H1 (cell line): ENCODE measurements around the gene ZNF700. TPM values are rescaled to one million over a fixed set of nuclear protein-coding genes. Genes with fewer than 3 reads are reported as not detected.

Experiments
- CTCF ChIA-PET: fragments of 300-600 bp; sonication (Branson Sonifier 250); formaldehyde crosslinking; loops from one replicate; lab custom pipeline; 2021; ENCODE audit not compliant: partially characterized antibody; lab: Charles Lee
- POLR2A ChIA-PET: fragments of 300-600 bp; sonication (Branson Sonifier 250); formaldehyde crosslinking; loops from one replicate; lab custom pipeline; 2021; ENCODE audit warnings: inconsistent platforms; ENCODE audit not compliant: partially characterized antibody; lab: Charles Lee
- DNase-seq, 2 experiments: peaks; one replicate each; pipeline versions ENCODE4 v3.0.0 to v3.0.0-alpha.2; 2010 to 2022; ENCODE audit warnings: low spot score in 2 of 2, low read depth in 1 of 2, mixed read lengths in 1 of 2
- FAIRE-seq: peaks from 2 replicates; lab custom pipeline; 2011; peaks lifted over from hg19 to GRCh38; lab: Jason Lieb, UNC
- H2AFZ ChIP-seq: 2 replicates; pipeline ENCODE4 v1.8.1; 2012; ENCODE audit warnings: low read length, inconsistent platforms
- H2AK5ac ChIP-seq: 2 replicates; pipeline ENCODE4 v1.6.1; 2013; ENCODE audit warnings: low read depth, low read length
- H2BK120ac ChIP-seq: replicated peaks from 2 replicates; pipeline ENCODE3; 2013; ENCODE audit warnings: low read depth, low read length, inconsistent platforms
- H2BK12ac ChIP-seq: 2 replicates; pipeline ENCODE4 v1.6.1; 2013; ENCODE audit warnings: low read depth, low read length
- H2BK15ac ChIP-seq: 2 replicates; pipeline ENCODE4 v1.6.1; 2013; ENCODE audit warnings: low read length
- H2BK20ac ChIP-seq: 2 replicates; pipeline ENCODE4 v1.6.1; 2013; ENCODE audit warnings: low read length
- H2BK5ac ChIP-seq: 2 replicates; pipeline ENCODE4 v1.6.1; 2013; ENCODE audit warnings: low read depth, low read length
- H3K14ac ChIP-seq: 2 replicates; pipeline ENCODE4 v1.6.1; 2013; ENCODE audit warnings: inconsistent platforms; ENCODE audit not compliant: insufficient read length
- H3K18ac ChIP-seq: 2 replicates; pipeline ENCODE4 v1.6.1; 2013; ENCODE audit warnings: low read length; ENCODE audit errors: extremely low read depth
- H3K23ac ChIP-seq: 2 replicates; pipeline ENCODE4 v1.6.1; 2013; ENCODE audit warnings: inconsistent platforms; ENCODE audit not compliant: insufficient read length
- H3K23me2 ChIP-seq: 2 replicates; pipeline ENCODE4 v1.6.1; 2013; ENCODE audit warnings: low read depth, low read length
- H3K27ac ChIP-seq: 2 replicates; pipeline ENCODE4 v1.6.1; 2011; ENCODE audit warnings: low read depth, low read length, inconsistent platforms
- H3K27me3 ChIP-seq, 4 experiments: replicated peaks in 1 of 4; 1 replicate in 1 of 4; 2 replicates in 3 of 4; pipeline versions ENCODE4 v1.6.1 to v1.8.1; 2011 to 2013; ENCODE audit warnings: low read length in 3 of 4, mild to moderate bottlenecking in 3 of 4, inconsistent platforms in 2 of 4, mixed read lengths in 2 of 4, moderate library complexity in 1 of 4; ENCODE audit not compliant: control insufficient read depth in 3 of 4, insufficient read depth in 3 of 4; ENCODE audit errors: extremely low read depth in 1 of 4
- H3K36me3 ChIP-seq, 4 experiments: 2 replicates each; pipeline versions ENCODE4 v1.6.1 to v1.8.1; 2011 to 2013; ENCODE audit warnings: mild to moderate bottlenecking in 4 of 4, low read length in 3 of 4, moderate library complexity in 2 of 4, control low read depth in 1 of 4, inconsistent platforms in 1 of 4; ENCODE audit not compliant: insufficient read depth in 4 of 4, control insufficient read depth in 2 of 4
- H3K4ac ChIP-seq: replicated peaks from 2 replicates; pipeline ENCODE3; 2013; ENCODE audit warnings: low read length, low read depth, mixed read lengths, inconsistent platforms; ENCODE audit not compliant: insufficient read length
- H3K4me1 ChIP-seq, 4 experiments: replicated peaks in 1 of 4; 1 replicate in 1 of 4; 2 replicates in 3 of 4; pipeline versions ENCODE4 v1.6.1 to v1.8.1; 2011 to 2013; ENCODE audit warnings: low read length in 3 of 4, inconsistent platforms in 2 of 4, mixed read lengths in 1 of 4; ENCODE audit not compliant: insufficient read depth in 4 of 4, control insufficient read depth in 3 of 4
- H3K4me2 ChIP-seq, 2 experiments: 2 replicates each; pipeline versions ENCODE4 v1.6.1 to v1.8.1; 2011 to 2013; ENCODE audit warnings: low read depth in 2 of 2, low read length in 2 of 2, control low read depth in 1 of 2, inconsistent platforms in 1 of 2, mild to moderate bottlenecking in 1 of 2; ENCODE audit not compliant: insufficient read depth in 1 of 2
- H3K4me3 ChIP-seq, 4 experiments: fragments of 200-600, 300-600 bp in 1 of 4; sonication (generic), shearing (Covaris generic), sonication (Bioruptor Twin) in 1 of 4; 2 replicates each; pipeline versions ENCODE4 v1.5.1 to v1.8.1; 2011 to 2016; ENCODE audit warnings: low read length in 4 of 4, low read depth in 3 of 4, control low read depth in 2 of 4, inconsistent platforms in 2 of 4, mild to moderate bottlenecking in 2 of 4, mixed read lengths in 1 of 4, moderate library complexity in 1 of 4; ENCODE audit not compliant: insufficient read depth in 2 of 4; ENCODE audit errors: extremely low read depth in 1 of 4
- H3K56ac ChIP-seq: replicated peaks from 2 replicates; pipeline ENCODE3; 2013; ENCODE audit warnings: low read depth, mild to moderate bottlenecking, mixed read lengths, low read length, inconsistent platforms; ENCODE audit not compliant: insufficient read length
- H3K79me1 ChIP-seq: 2 replicates; pipeline ENCODE4 v1.6.1; 2013; ENCODE audit warnings: low read depth, low read length, control low read depth
- H3K79me2 ChIP-seq, 2 experiments: 2 replicates each; pipeline versions ENCODE4 v1.6.1 to v1.8.1; 2012 to 2013; ENCODE audit warnings: low read length in 2 of 2, mild to moderate bottlenecking in 2 of 2, inconsistent platforms in 1 of 2; ENCODE audit not compliant: insufficient read depth in 2 of 2, control insufficient read depth in 1 of 2
- H3K9ac ChIP-seq, 4 experiments: replicated peaks in 1 of 4; 1 replicate in 1 of 4; 2 replicates in 3 of 4; pipeline versions ENCODE4 v1.6.1 to v1.8.1; 2011 to 2013; ENCODE audit warnings: low read depth in 3 of 4, low read length in 3 of 4, control low read depth in 2 of 4, mild to moderate bottlenecking in 2 of 4, moderate library complexity in 2 of 4, inconsistent platforms in 1 of 4; ENCODE audit errors: extremely low read depth in 1 of 4
- H3K9me3 ChIP-seq, 2 experiments: 2 replicates each; pipeline versions ENCODE4 v1.6.1 to v1.8.1; 2012 to 2013; ENCODE audit warnings: mild to moderate bottlenecking in 2 of 2, moderate library complexity in 2 of 2, control low read depth in 1 of 2, inconsistent platforms in 1 of 2, low read depth in 1 of 2, low read length in 1 of 2, mixed read lengths in 1 of 2; ENCODE audit not compliant: insufficient read depth in 2 of 2
- H4K20me1 ChIP-seq, 2 experiments: replicated peaks in 1 of 2; 2 replicates each; pipeline versions ENCODE3 to v1.8.1; 2011 to 2013; ENCODE audit warnings: inconsistent platforms in 2 of 2, low read length in 2 of 2, mild to moderate bottlenecking in 1 of 2; ENCODE audit not compliant: insufficient read depth in 2 of 2, control insufficient read depth in 1 of 2
- H4K5ac ChIP-seq: 2 replicates; pipeline ENCODE4 v1.6.1; 2013; ENCODE audit warnings: low read length, low read depth, mixed read lengths, inconsistent platforms; ENCODE audit not compliant: insufficient read length
- H4K8ac ChIP-seq: 2 replicates; pipeline ENCODE4 v1.8.0; 2013; ENCODE audit warnings: mild to moderate bottlenecking, moderate library complexity, low read length, inconsistent platforms; ENCODE audit not compliant: insufficient read depth; ENCODE audit errors: extremely low read depth
- H4K91ac ChIP-seq: replicated peaks from 2 replicates; pipeline ENCODE3; 2013; ENCODE audit warnings: low read length, mixed read lengths, inconsistent platforms; ENCODE audit not compliant: insufficient read length
- HDAC6 ChIP-seq: IDR thresholded peaks from one replicate; pipeline ENCODE4 v1.7.1; 2012; ENCODE audit warnings: low read depth, mild to moderate bottlenecking, inconsistent platforms, low read length, moderate library complexity
- KDM4A ChIP-seq: IDR thresholded peaks from one replicate; pipeline ENCODE4 v1.7.1; 2012; ENCODE audit warnings: low read depth, mild to moderate bottlenecking, moderate library complexity, low read length, inconsistent platforms; ENCODE audit not compliant: severe bottlenecking
- MAX ChIP-seq: IDR thresholded peaks from 2 replicates; pipeline ENCODE4 v1.6.1; 2012; ENCODE audit warnings: inconsistent platforms
- POLR2A ChIP-seq, 2 experiments: IDR thresholded peaks; 1 replicate in 1 of 2; 2 replicates in 1 of 2; pipeline ENCODE4 v1.6.1; 2011; ENCODE audit warnings: low read depth in 2 of 2, low read length in 2 of 2, mild to moderate bottlenecking in 2 of 2; ENCODE audit errors: control extremely low read depth in 1 of 2
- SAP30 ChIP-seq: fragments of 300-600 bp; sonication (generic); IDR thresholded peaks from 2 replicates; pipeline ENCODE4 v1.7.1; 2012; ENCODE audit warnings: low read length, moderate library complexity, mild to moderate bottlenecking, inconsistent platforms; ENCODE audit not compliant: insufficient read depth, insufficient replicate concordance
- SP1 ChIP-seq: IDR thresholded peaks from 2 replicates; pipeline ENCODE4 v1.6.1; 2011; ENCODE audit warnings: low read depth, low read length
- TAF1 ChIP-seq: IDR thresholded peaks from 2 replicates; pipeline ENCODE4 v1.6.1; 2011; ENCODE audit warnings: mild to moderate bottlenecking, low read depth, low read length
- TBP ChIP-seq: IDR thresholded peaks from 2 replicates; pipeline ENCODE4 v1.6.1; 2011; ENCODE audit warnings: low read depth, low read length, improper control_type of control experiment
- WGBS, 2 experiments: shearing (Covaris generic) in 1 of 2; methylation state at CpG; one replicate each; pipeline versions ENCODE4 v1.1.6 to v1.1.7; 2013 to 2015; ENCODE audit warnings: low lambda C conversion rate in 2 of 2, mixed read lengths in 2 of 2, inconsistent platforms in 1 of 2, low coverage in 1 of 2, missing lambda C conversion rate in 1 of 2; ENCODE audit not compliant: insufficient replicate concordance in 2 of 2, insufficient coverage in 1 of 2, insufficient read length in 1 of 2; ENCODE audit errors: extremely low coverage in 1 of 2, missing lambda C conversion rate in 1 of 2; 5-methylcytosine and 5-hydroxymethylcytosine counted together
- long read RNA-seq, 2 experiments: library from RNA in 1 of 2; library from capped mRNA in 1 of 2; stranded (forward); transcript quantifications; one replicate each; pipeline ENCODE4 v2.0.0, GENCODE V29; 2021; ENCODE audit warnings: inconsistent platforms in 1 of 2
- polyA minus RNA-seq, 3 experiments: library from RNA; depleted of rRNA, polyadenylated mRNA; stranded (reverse); fragments of >200 nt; gene quantifications; 1 replicate in 2 of 3; 2 replicates in 1 of 3; pipeline ENCODE4 v1.2.3, GENCODE V29; 2011
- polyA plus RNA-seq, 7 experiments: library from polyadenylated mRNA; depleted of rRNA in 3 of 7; stranded (reverse) in 5 of 7; unstranded in 2 of 7; fragments of >200 nt in 5 of 7; fragments of 200-250 nt in 2 of 7; gene quantifications; 1 replicate in 5 of 7; 2 replicates in 1 of 7; 4 replicates in 1 of 7; pipeline versions ENCODE4 v1.2.1 to v1.2.3, GENCODE V29; 2011 to 2013; ENCODE audit warnings: missing spikeins in 2 of 7, mixed read lengths in 2 of 7
- total RNA-seq: library from RNA; stranded (reverse); fragmentation: NEBNext Ultra II Directional; extraction: Animal tissue kit (Norgen Biotek cat#: 25700); gene quantifications from 2 replicates; pipeline ENCODE4 v1.2.1, GENCODE V29; 2021

The ZNF700 gene
- total RNA-seq (9.4 and 10.5 TPM in 2 replicates), polyA plus RNA-seq (2011; rRNA removed) (1.5 and 3.0 TPM in 2 replicates), polyA minus RNA-seq (2011; rRNA and poly(A)+ RNA removed) (5.3 and 10.0 TPM in 2 replicates)
- 4.7 TPM for polyA plus RNA-seq (2011; cell fraction: cytosol; rRNA removed)
- 2.8 TPM for polyA plus RNA-seq (2011; cell fraction: nucleus; rRNA removed)
- 4.9 to 7.8 TPM (median 6.0 TPM) in 4 replicates for polyA plus RNA-seq (2012, experiment 1 of 2)
- 0.63 TPM for polyA plus RNA-seq (2012, experiment 2 of 2)
- 4.8 TPM for polyA plus RNA-seq (2013, experiment 1 of 2)
- polyA plus RNA-seq (2013, experiment 2 of 2), result 4.3 TPM
- 5.7 TPM for polyA minus RNA-seq (2011; cell fraction: cytosol; rRNA and poly(A)+ RNA removed)
- polyA minus RNA-seq (2011; cell fraction: nucleus; rRNA and poly(A)+ RNA removed), result 9.8 TPM
- long read RNA-seq, experiment 1, partial matches to known transcripts, result 0 of 2 reads
- long read RNA-seq, experiment 1, other reads (novel, unspliced or antisense), result 0 of 2 reads
- long read RNA-seq, experiment 2, transcript ZNF700-201 (4 exons, 2,882 nt), result major isoform, 7 of 7 reads
- long read RNA-seq, experiment 2, partial matches to known transcripts, result 0 of 7 reads
- long read RNA-seq, experiment 2, other reads (novel, unspliced or antisense), result 0 of 7 reads

DNA sequence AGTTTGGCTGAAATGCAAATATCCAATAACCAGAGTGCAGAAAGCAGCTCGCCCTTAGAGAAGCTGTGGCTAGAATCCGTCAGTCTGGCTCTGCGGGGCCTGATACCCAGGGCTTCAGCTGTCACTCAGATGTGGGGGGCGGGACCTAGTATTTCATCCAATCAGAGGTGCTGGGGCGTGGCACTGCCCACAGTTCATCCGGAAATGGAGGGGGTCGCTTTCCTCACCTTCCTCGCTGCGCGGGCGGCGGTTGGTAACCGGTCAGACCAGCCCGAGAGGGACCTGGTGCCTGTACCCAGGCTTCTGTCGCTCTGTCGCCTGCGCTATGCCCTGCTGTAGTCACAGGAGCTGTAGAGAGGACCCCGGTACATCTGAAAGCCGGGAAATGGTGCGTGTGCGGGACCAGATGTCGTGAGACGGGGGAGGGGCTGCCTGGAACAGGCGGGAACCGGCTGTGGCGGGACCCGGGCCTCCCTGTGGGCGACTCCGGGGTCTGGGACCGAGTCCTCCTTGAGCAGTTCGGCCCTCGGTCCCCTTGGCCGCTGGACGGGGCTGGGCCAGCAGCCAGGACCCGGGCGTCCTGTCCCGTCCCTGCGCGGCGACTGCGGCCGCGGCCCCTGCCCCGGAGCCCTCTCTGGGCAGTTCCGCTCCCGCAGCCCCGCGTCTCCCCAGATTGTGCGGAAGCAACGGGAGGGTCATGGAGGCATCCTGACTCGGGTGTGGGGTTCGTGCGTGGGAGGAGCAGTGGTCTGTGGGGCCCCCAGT is at the start of gene ZNF700:
Gene ZNF700 (plus strand): TSS at position 222 of the 765 bp plus-strand sequence. CDS start 104 bp downstream, at position 326.
- no peaks in the 10 kb centered on the region for H4K20me1 ChIP-seq
- WGBS, 2 experiments, result 1% methylated on average over 48 of the region's 53 CpGs; no CpG with 5 or more reads in 1 of the 2 experiments
- H3K79me2 ChIP-seq, result peaks cover 0 to 10% of the 10 kb centered on the region in 2 experiments; a peak in 2 of 4 replicates
- H3K4me3 ChIP-seq, result peak within 1 kb of the TSS; percentile 65 to 82 (median 76)
- peaks cover 5% of the 10 kb centered on the region; the same call in 1 of the 2 replicates for H3K23me2 ChIP-seq
- no peak within 1 kb of the TSS for H2AK5ac ChIP-seq
- H3K56ac ChIP-seq, result no peak within 1 kb of the TSS
- H4K5ac ChIP-seq, result peak within 1 kb of the TSS; percentile 98
- H3K9me3 ChIP-seq, result no peaks in the 10 kb centered on the region; a peak in 1 of 4 replicates
- ChIA-PET POLR2A (interaction anchor here (0.9 to 5.1 kb wide), 10 partner anchors 9 to 216 kb away, joined by 3 to 45 read pairs (median 8); partner anchors contain the start of genes ZNF20, ZNF433, ZNF69 and ZNF763), CTCF (interaction anchor here (0.8 to 10.3 kb wide), 12 partner anchors 9 to 190 kb away, joined by 3 to 144 read pairs (median 6); partner anchors contain the start of gene ZNF69)
- peak within 1 kb of the TSS; percentile 85 for H4K91ac ChIP-seq
- no peaks in the 10 kb centered on the region; a peak in 1 of 8 replicates for H3K36me3 ChIP-seq
- H3K4me2 ChIP-seq, result peak within 1 kb of the TSS; percentile 79 to 88
- no peaks in the 10 kb centered on the region for H3K79me1 ChIP-seq
- H2BK120ac ChIP-seq, result peak within 1 kb of the TSS; percentile 43
- no peak within 1 kb of the TSS for H2BK15ac ChIP-seq
- peak within 1 kb of the TSS; percentile 95 for H3K27ac ChIP-seq
- peak within 1 kb of the TSS; percentile 86 to 89 (median 88) for H3K9ac ChIP-seq
- H3K27me3 ChIP-seq, result 0 out of 7 replicates have a peak, but pooled peaks cover 0 to 3% (median 0%) of the 10 kb centered on the region in 4 experiments
- H3K4ac ChIP-seq, result no peak within 1 kb of the TSS
- no peak within 1 kb of the TSS for H3K14ac ChIP-seq
- peak within 1 kb of the TSS; percentile 95 for H2BK5ac ChIP-seq
- H2BK20ac ChIP-seq, result 0 out of 2 replicates have a peak within 1 kb of the TSS, but pooled peaks have one; percentile 34
- DNase-seq (peak; percentile 56 to 95), FAIRE-seq (peak; percentile 63)
- peaks cover 0 to 3% (median 3%) of the 10 kb centered on the region in 4 experiments; a peak in 4 of 7 replicates for H3K4me1 ChIP-seq
- H4K8ac ChIP-seq, result peak within 1 kb of the TSS; percentile 100
- H3K18ac ChIP-seq, result peak within 1 kb of the TSS; percentile 92; the same call in 1 of the 2 replicates
- H2BK12ac ChIP-seq, result peak within 1 kb of the TSS; percentile 96; the same call in 1 of the 2 replicates
- H2AFZ ChIP-seq, result peak within 1 kb of the TSS; percentile 96
- no peak within 1 kb of the TSS for H3K23ac ChIP-seq
- TF ChIP-seq KDM4A (peak; percentile 78), POLR2A (IDR thresholded peaks at IDR 0.05; ENCODE audit: control extremely low read depth in 1 of 2, low read depth in 2 of 2, low read length in 2 of 2) (peak; percentile 91 to 98), HDAC6 (no peak), MAX (peak; percentile 62; the same call in 1 of the 2 replicates), TBP (peak; percentile 90), SP1 (peak; percentile 84), SAP30 (no peak), TAF1 (peak; percentile 95)
